ENCODE data around the gene SHPK.

GRCh38 chr17:3622977-3623594, 13.0 kb downstream of the SHPK start:
- TF ChIP-seq POLR2A (IDR thresholded peaks at IDR 0.05) (no peak), CTCF (IDR thresholded peaks at IDR 0.05) (no peak)

Data from prostate gland (tissue), 2 donors.